Measurements from ENCODE around the gene AP5Z1.

DNA sequence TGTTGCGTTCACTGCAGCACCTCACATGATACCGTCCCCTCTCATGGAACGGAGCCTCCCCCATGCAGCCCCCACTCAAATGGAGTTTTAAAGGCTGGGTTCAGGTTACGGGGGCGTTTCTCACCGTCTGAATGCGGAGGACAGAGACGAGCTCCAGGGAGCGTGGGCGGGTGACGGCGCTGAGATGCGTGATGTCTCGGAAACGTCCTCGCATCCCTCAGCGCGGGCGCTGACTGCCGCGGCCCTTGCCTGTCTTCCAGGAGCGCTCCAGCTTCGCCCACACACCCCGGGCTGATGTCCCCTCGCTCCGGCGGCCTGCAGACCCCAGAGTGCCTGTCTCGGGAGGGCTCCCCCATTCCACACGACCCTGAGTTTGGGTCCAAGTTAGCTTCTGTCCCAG, 16.6 kb upstream of the AP5Z1 start:
- TF ChIP-seq EZH2 (IDR thresholded peaks at IDR 0.05; ENCODE audit: borderline replicate concordance, insufficient read depth, low read depth, low read length, poor library complexity, severe bottlenecking), result no peak
- TF ChIP-seq, protein P1, sequence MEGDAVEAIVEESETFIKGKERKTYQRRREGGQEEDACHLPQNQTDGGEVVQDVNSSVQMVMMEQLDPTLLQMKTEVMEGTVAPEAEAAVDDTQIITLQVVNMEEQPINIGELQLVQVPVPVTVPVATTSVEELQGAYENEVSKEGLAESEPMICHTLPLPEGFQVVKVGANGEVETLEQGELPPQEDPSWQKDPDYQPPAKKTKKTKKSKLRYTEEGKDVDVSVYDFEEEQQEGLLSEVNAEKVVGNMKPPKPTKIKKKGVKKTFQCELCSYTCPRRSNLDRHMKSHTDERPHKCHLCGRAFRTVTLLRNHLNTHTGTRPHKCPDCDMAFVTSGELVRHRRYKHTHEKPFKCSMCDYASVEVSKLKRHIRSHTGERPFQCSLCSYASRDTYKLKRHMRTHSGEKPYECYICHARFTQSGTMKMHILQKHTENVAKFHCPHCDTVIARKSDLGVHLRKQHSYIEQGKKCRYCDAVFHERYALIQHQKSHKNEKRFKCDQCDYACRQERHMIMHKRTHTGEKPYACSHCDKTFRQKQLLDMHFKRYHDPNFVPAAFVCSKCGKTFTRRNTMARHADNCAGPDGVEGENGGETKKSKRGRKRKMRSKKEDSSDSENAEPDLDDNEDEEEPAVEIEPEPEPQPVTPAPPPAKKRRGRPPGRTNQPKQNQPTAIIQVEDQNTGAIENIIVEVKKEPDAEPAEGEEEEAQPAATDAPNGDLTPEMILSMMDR (IDR thresholded peaks at IDR 0.05), result no peak

Data from B cell (primary cell).